ENCODE results near the gene LELP1.
A peak's percentile ranks its signal among the peaks of the same experiment; 100 is the strongest.
"Not testable (repeated sequence)": the region's sequence is repeated elsewhere in the genome, so short reads cannot be mapped to it uniquely, and the experiment has no call there.

Gene LELP1

GRCh38 chr1:153203130-153203529 lies at the start of gene LELP1:
Gene LELP1, plus strand, starts transcription at chr1:153203430. Its CDS starts 1,278 bp downstream, at chr1:153204708.
- DNase-seq (ENCODE audit: low spot score), result no peak

- no peak for DNase-seq (ENCODE audit: low spot score)
Measured at GRCh38 chr1:153155541-153155940, 47.7 kb upstream of the LELP1 start.

- DNase-seq (ENCODE audit: low spot score), result no peak
Measured at GRCh38 chr1:153168686-153169085, 34.5 kb upstream of the LELP1 start.

- no peak for DNase-seq (ENCODE audit: low spot score)
Measured at GRCh38 chr1:153174624-153175023, 28.6 kb upstream of the LELP1 start.

GRCh38 chr1:153178922-153179321 lies 24.3 kb upstream of the LELP1 start:
- no peak for DNase-seq (ENCODE audit: low spot score)

- no peak for DNase-seq (ENCODE audit: low spot score)
Measured at GRCh38 chr1:153180556-153180955, 22.7 kb upstream of the LELP1 start.

GRCh38 chr1:153188301-153188700 lies 14.9 kb upstream of the LELP1 start:
- not testable (repeated sequence) for DNase-seq (ENCODE audit: low spot score)

- DNase-seq (ENCODE audit: low spot score), result no peak
Measured at GRCh38 chr1:153190373-153190772, 12.9 kb upstream of the LELP1 start.

GRCh38 chr1:153192697-153193096 lies 10.5 kb upstream of the LELP1 start:
- DNase-seq (ENCODE audit: low spot score), result no peak

GRCh38 chr1:153194331-153195050 lies 8.7 kb upstream of the LELP1 start:
- no peak for DNase-seq (ENCODE audit: low spot score)

- no peak for DNase-seq (ENCODE audit: low spot score)
Measured at GRCh38 chr1:153195216-153195615, 8.0 kb upstream of the LELP1 start.

GRCh38 chr1:153202006-153202405 lies 1.2 kb upstream of the LELP1 start:
- DNase-seq (ENCODE audit: low spot score), result no peak

- DNase-seq (ENCODE audit: low spot score), result no peak
Measured at GRCh38 chr1:153206631-153207030, 3.4 kb downstream of the LELP1 start.

- DNase-seq (ENCODE audit: low spot score), result no peak
Measured at GRCh38 chr1:153210206-153210605, 7.0 kb downstream of the LELP1 start.

- no peak for DNase-seq (ENCODE audit: low spot score)
Measured at GRCh38 chr1:153212201-153212600, 9.0 kb downstream of the LELP1 start.

GRCh38 chr1:153213519-153213918 lies 10.3 kb downstream of the LELP1 start:
- DNase-seq (ENCODE audit: low spot score), result no peak

GRCh38 chr1:153217212-153217611 lies 14.0 kb downstream of the LELP1 start, which contains the start of gene PRR9:
Gene PRR9, plus strand, starts transcription at chr1:153217584. Its CDS starts 561 bp downstream, at chr1:153218145.
- DNase-seq (ENCODE audit: low spot score), result no peak

- no peak for DNase-seq (ENCODE audit: low spot score)
Measured at GRCh38 chr1:153217744-153218416, 14.7 kb downstream of the LELP1 start.

- no peak for DNase-seq (ENCODE audit: low spot score)
Measured at GRCh38 chr1:153220606-153221303, 17.5 kb downstream of the LELP1 start.

- DNase-seq (ENCODE audit: low spot score), result peak; percentile 47
Measured at GRCh38 chr1:153223040-153223891, 20.0 kb downstream of the LELP1 start.

GRCh38 chr1:153227810-153228209 lies 24.6 kb downstream of the LELP1 start:
- no peak for DNase-seq (ENCODE audit: low spot score)

- DNase-seq (ENCODE audit: low spot score), result no peak
Measured at GRCh38 chr1:153228491-153228890, 25.3 kb downstream of the LELP1 start.

All from AG20443 (cell line).